AG04449 (cell line): ENCODE data around the gene CLTC.

Source experiments
- CTCF ChIA-PET: fragments of 350-600 bp; formaldehyde crosslinking; extraction: SDS; loops from one replicate; lab custom pipeline; 2021; ENCODE audit warnings: antibody characterized with exemption; lab: Yijun Ruan, JAX
- POLR2A ChIA-PET: fragments of 400-600, 350-600 bp; formaldehyde crosslinking; extraction: SDS; loops from one replicate; lab custom pipeline; 2020; ENCODE audit warnings: antibody characterized with exemption, inconsistent platforms; lab: Yijun Ruan, JAX
- DNase-seq: peaks from one replicate; pipeline ENCODE4 v3.0.0-alpha.2; 2010; ENCODE audit warnings: low read depth, low spot score
- H3K4me3 ChIP-seq: 2 replicates; pipeline ENCODE4 v1.5.1; 2011; ENCODE audit warnings: low read depth, mild to moderate bottlenecking, control low read depth, low read length
- TF ChIP-seq, protein P1 (sequence below): IDR thresholded peaks from one replicate; pipeline ENCODE4 v1.5.1; 2011; ENCODE audit warnings: mild to moderate bottlenecking, moderate library complexity, low read length, control low read depth, inconsistent platforms; ENCODE audit not compliant: insufficient read depth; ENCODE audit errors: missing control alignments

The CLTC gene

DNA sequence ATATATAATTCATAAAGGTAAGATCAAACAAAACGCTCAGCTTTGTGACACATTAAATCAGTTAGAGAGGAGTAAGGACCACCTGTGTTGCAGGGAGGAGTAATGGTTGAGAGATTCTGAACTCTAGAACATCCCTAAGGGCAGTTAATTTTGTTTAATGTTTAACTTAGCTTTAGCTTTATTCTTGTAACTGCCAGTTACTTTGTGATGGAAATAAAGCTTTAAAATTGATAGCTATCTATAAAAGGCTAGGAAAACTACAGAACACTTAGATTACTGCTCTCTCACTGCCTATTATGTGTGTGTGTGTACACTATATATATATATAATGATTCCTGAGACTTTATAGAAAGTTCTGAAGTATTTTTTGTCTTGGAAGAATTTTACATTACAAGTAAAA is 49.7 kb downstream of the CLTC start:
- H3K4me3 ChIP-seq: no peak overlapping the region
- CTCF ChIA-PET: interaction anchor here (1.1 kb wide), 1 partner anchor 9 kb away, joined by 4 read pairs; no protein-coding TSS in a partner anchor
- POLR2A ChIA-PET: interaction anchor here (2.1 kb wide), 1 partner anchor 50 kb away, joined by 9 read pairs; the partner anchor contains the start of gene CLTC
- TF ChIP-seq, protein P1, sequence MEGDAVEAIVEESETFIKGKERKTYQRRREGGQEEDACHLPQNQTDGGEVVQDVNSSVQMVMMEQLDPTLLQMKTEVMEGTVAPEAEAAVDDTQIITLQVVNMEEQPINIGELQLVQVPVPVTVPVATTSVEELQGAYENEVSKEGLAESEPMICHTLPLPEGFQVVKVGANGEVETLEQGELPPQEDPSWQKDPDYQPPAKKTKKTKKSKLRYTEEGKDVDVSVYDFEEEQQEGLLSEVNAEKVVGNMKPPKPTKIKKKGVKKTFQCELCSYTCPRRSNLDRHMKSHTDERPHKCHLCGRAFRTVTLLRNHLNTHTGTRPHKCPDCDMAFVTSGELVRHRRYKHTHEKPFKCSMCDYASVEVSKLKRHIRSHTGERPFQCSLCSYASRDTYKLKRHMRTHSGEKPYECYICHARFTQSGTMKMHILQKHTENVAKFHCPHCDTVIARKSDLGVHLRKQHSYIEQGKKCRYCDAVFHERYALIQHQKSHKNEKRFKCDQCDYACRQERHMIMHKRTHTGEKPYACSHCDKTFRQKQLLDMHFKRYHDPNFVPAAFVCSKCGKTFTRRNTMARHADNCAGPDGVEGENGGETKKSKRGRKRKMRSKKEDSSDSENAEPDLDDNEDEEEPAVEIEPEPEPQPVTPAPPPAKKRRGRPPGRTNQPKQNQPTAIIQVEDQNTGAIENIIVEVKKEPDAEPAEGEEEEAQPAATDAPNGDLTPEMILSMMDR: no peak
- no peak for DNase-seq

DNA sequence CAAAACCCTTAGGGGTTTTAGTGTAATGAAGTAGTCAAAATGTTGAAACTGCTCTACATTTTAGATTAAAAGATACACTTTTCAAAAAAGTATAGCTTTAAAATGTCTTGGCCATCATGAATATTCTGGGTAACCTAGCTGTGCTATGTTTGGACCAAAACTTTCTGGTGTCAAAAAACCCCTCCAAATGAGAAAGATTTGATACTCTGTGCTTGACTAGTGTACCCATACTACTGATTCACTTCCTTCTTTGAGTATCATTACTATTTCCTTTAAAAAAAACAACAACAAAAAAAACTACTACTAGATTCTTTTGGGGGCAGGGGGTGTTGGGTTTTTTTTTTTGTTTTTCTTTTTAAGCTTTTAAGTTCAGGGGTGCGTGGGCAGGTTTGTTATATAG is 50.2 kb downstream of the CLTC start:
- CTCF ChIA-PET: interaction anchor here (1.1 to 1.4 kb wide), 2 partner anchors 9 to 84 kb away, joined by 3 to 4 read pairs; no protein-coding TSS in a partner anchor
- DNase-seq: no peak
- POLR2A ChIA-PET: interaction anchor here (2.1 kb wide), 1 partner anchor 50 kb away, joined by 9 read pairs; the partner anchor contains the start of gene CLTC
- H3K4me3 ChIP-seq: no peak overlapping the region
- TF ChIP-seq, protein P1: no peak

DNA sequence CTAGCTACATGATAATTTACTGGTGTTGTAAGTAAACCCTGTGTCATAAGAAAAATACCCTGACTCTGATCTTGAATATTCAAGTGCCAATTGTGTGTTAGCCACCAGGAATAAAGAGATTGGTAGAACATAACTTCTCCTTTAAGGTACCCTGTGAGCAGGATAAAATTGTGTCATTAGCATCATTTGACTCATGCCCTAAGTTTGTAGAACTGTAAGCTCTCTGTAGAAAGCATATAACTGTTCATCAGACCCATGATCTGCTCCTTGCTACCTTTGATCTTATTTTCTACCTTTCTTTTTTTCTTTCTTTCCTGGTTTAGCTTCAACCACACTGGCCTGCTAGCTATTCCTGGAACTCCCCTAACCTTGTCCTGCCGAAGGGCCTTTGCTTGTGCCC is 51.7 kb downstream of the CLTC start:
- TF ChIP-seq, protein P1: no peak
- no peak for DNase-seq
- H3K4me3 ChIP-seq: no peak overlapping the region
- ChIA-PET CTCF (interaction anchor here (1.0 to 1.4 kb wide), 4 partner anchors 10 to 83 kb away, joined by 3 to 4 read pairs (median 3); no protein-coding TSS in a partner anchor), POLR2A (no interaction called here)

DNA sequence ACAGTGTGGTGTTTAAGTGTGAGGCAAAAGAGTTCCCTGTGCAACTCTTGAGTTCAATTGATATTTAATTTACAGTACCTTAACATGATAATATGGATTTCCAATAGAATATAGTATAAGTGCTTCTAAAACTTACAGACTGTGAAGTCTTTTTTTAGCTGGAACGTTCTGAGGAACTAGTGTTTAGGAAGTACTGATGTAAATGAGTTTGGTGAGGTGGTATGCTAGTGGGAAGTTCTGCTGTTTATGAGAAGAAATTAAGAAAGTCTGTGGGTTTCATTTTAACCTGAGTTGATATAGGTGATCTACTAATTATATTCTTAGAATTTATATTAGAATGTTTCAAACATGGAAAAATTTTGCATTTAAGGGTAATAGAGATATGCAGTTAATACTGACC is 55.5 kb downstream of the CLTC start:
- ChIA-PET CTCF (no interaction called here), POLR2A (interaction anchor here (1.2 kb wide), 1 partner anchor 8 kb away, joined by 3 read pairs; no protein-coding TSS in a partner anchor)
- TF ChIP-seq, protein P1: no peak

DNA sequence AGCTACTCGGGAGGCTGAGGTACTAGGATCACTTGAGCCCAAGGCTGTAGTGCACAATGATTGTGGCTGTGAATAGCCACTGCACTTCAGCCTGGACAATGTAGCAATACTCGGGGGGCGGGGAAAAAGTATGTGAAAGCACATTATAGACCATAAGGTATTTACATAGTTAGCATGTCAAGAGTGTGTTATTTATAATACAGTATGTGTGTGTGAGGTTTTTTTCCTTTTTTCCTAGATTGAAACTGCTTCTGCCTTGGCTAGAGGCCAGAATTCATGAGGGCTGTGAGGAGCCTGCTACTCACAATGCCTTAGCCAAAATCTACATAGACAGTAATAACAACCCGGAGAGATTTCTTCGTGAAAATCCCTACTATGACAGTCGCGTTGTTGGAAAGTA is 57.0 kb downstream of the CLTC start:
- TF ChIP-seq, protein P1: no peak
- H3K4me3 ChIP-seq: no peak overlapping the region
- POLR2A ChIA-PET: interaction anchor here (0.6 kb wide), 1 partner anchor 233 kb away, joined by 3 read pairs; no protein-coding TSS in a partner anchor
- no peak for DNase-seq
- CTCF ChIA-PET: interaction anchor here (2.2 kb wide), 1 partner anchor 9 kb away, joined by 6 read pairs; no protein-coding TSS in a partner anchor

More for the DNA sequence above, 55.5 kb downstream of the CLTC start:
- no peak overlapping the region for H3K4me3 ChIP-seq
- DNase-seq: no peak

DNA sequence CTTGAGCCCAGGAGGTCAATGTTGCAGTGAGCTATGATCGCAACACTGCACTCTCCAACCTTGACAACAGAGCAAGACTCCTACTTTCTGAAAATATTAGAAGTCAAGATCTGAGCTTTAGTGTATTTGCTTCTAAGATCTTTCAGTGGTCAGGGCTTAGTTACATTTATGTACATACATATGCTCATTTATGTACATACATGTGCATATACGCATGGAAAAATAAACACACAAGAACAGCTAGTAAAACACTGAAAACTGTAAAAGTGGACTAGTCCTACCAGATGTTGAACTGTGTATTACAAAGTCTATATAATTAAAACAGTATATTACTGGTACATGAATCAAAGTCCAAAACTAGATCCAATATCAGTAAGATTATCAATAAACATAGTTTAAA is 59.2 kb downstream of the CLTC start:
- ChIA-PET CTCF (interaction anchor here (1.2 kb wide), 1 partner anchor 10 kb away, joined by 4 read pairs; no protein-coding TSS in a partner anchor), POLR2A (no interaction called here)
- DNase-seq: no peak
- no peak overlapping the region for H3K4me3 ChIP-seq
- TF ChIP-seq, protein P1: no peak
